A673 (cell line): ENCODE data around the gene CXCL5. TPM values are rescaled to one million over a fixed set of nuclear protein-coding genes. Genes with fewer than 3 reads are reported as not detected.

Source experiments
- BruUV-seq: library from RNA; stranded (reverse); fragments of 400-500 nt; replicated peaks from 2 replicates; lab custom pipeline; 2021; lab: Mats Ljungman, UMichigan
- CTCF ChIA-PET: fragments of 300-600 bp; sonication (Branson Sonifier 250); formaldehyde crosslinking; loops from one replicate; lab custom pipeline; 2022; ENCODE audit warnings: antibody characterized with exemption; lab: Charles Lee
- POLR2A ChIA-PET: fragments of 300-600 bp; sonication (Branson Sonifier 250); formaldehyde crosslinking; loops from one replicate; lab custom pipeline; 2022; ENCODE audit warnings: antibody characterized with exemption; ENCODE audit not compliant: low non-redundant PET; lab: Charles Lee
- DNase-seq: peaks from one replicate; pipeline ENCODE4 v3.0.0-alpha.2; 2015; ENCODE audit warnings: low spot score
- H3K27ac ChIP-seq: fragments of 200-600 bp; sonication (generic); 2 replicates; pipeline ENCODE4 v1.5.1; 2016; ENCODE audit warnings: mixed run types, low read depth, mild to moderate bottlenecking, mixed read lengths, antibody characterized with exemption, low read length; ENCODE audit not compliant: poor library complexity, severe bottlenecking
- H3K27me3 ChIP-seq: fragments of 200-600 bp; sonication (generic); replicated peaks from 2 replicates; pipeline ENCODE4 v1.6.1; 2017; ENCODE audit warnings: mixed run types, low read depth, mild to moderate bottlenecking, mixed read lengths, antibody characterized with exemption, low read length; ENCODE audit not compliant: insufficient read depth, poor library complexity
- H3K36me3 ChIP-seq: fragments of 200-600 bp; sonication (generic); 2 replicates; pipeline ENCODE4 v1.6.1; 2016; ENCODE audit warnings: mixed run types, mild to moderate bottlenecking, mixed read lengths, antibody characterized with exemption, low read length; ENCODE audit not compliant: insufficient read depth, poor library complexity, severe bottlenecking
- H3K4me1 ChIP-seq: fragments of 200-600 bp; sonication (generic); 2 replicates; pipeline ENCODE4 v1.6.1; 2017; ENCODE audit warnings: mixed run types, mild to moderate bottlenecking, mixed read lengths, antibody characterized with exemption, low read length; ENCODE audit not compliant: insufficient read depth, poor library complexity, severe bottlenecking
- H3K4me3 ChIP-seq: fragments of 200-600 bp; sonication (generic); 2 replicates; pipeline ENCODE4 v1.5.1; 2016; ENCODE audit warnings: low read depth, mixed run types, mild to moderate bottlenecking, mixed read lengths, low read length; ENCODE audit not compliant: poor library complexity, severe bottlenecking
- H3K9me3 ChIP-seq: fragments of 200-600 bp; sonication (generic); 2 replicates; pipeline ENCODE4 v1.6.1; 2016; ENCODE audit warnings: mixed run types, low read depth, mild to moderate bottlenecking, mixed read lengths, antibody characterized with exemption, low read length; ENCODE audit not compliant: poor library complexity, severe bottlenecking
- EZH2 ChIP-seq: fragments of 200-600 bp; sonication (generic); IDR thresholded peaks from 2 replicates; pipeline ENCODE4 v1.6.1; 2017; ENCODE audit warnings: borderline replicate concordance, low read depth, mild to moderate bottlenecking, mixed read lengths, antibody characterized with exemption, low read length; ENCODE audit not compliant: poor library complexity, severe bottlenecking
- intact Hi-C: fragments of 100-400 bp; cut with micrococcal nuclease; formaldehyde crosslinking; loops from one replicate; pipeline ENCODE4 v1.10.0; 2022; ENCODE audit not compliant: unreplicated experiment
- total RNA-seq: library from RNA; stranded (reverse); gene quantifications from 2 replicates; pipeline ENCODE4 v1.2.3, GENCODE V29; 2021
- TF ChIP-seq, protein P1 (sequence below): fragments of 300-800, 200-600 bp; sonication (generic); conservative IDR thresholded peaks from 2 replicates; pipeline ENCODE4 v1.5.1; 2017; ENCODE audit warnings: low read depth, mild to moderate bottlenecking, antibody characterized with exemption, low read length, moderate library complexity, mixed read lengths

The CXCL5 gene
- total RNA-seq, 1 experiment from 2014 or later: not detected

- H3K9me3 ChIP-seq: no peaks in the 10 kb centered on the region
- DNase-seq: no peak
- H3K36me3 ChIP-seq: no peaks in the 10 kb centered on the region
- ChIA-PET POLR2A (no interaction called here), CTCF (no interaction called here)
- no peaks in the 10 kb centered on the region for H3K4me1 ChIP-seq
- H3K27ac ChIP-seq: no peak overlapping the region
- peak overlapping the region; percentile 60 for H3K4me3 ChIP-seq
- no TSS peak for BruUV-seq
- no peak for TF ChIP-seq EZH2
- TF ChIP-seq, protein P1, sequence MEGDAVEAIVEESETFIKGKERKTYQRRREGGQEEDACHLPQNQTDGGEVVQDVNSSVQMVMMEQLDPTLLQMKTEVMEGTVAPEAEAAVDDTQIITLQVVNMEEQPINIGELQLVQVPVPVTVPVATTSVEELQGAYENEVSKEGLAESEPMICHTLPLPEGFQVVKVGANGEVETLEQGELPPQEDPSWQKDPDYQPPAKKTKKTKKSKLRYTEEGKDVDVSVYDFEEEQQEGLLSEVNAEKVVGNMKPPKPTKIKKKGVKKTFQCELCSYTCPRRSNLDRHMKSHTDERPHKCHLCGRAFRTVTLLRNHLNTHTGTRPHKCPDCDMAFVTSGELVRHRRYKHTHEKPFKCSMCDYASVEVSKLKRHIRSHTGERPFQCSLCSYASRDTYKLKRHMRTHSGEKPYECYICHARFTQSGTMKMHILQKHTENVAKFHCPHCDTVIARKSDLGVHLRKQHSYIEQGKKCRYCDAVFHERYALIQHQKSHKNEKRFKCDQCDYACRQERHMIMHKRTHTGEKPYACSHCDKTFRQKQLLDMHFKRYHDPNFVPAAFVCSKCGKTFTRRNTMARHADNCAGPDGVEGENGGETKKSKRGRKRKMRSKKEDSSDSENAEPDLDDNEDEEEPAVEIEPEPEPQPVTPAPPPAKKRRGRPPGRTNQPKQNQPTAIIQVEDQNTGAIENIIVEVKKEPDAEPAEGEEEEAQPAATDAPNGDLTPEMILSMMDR: no peak
- H3K27me3 ChIP-seq: no peaks in the 10 kb centered on the region
- intact Hi-C loops: no loop called here
Measured at GRCh38 chr4:74038086-74038424, 39.6 kb upstream of the CXCL5 start.

- H3K9me3 ChIP-seq: no peaks in the 10 kb centered on the region
- TF ChIP-seq, protein P1: no peak
- TF ChIP-seq EZH2: no peak
- POLR2A ChIA-PET: interaction anchor here (0.7 kb wide), 1 partner anchor 1031 kb away, joined by 7 read pairs; no protein-coding TSS in a partner anchor
- H3K27ac ChIP-seq: no peak overlapping the region
- H3K36me3 ChIP-seq: no peaks in the 10 kb centered on the region
- peak overlapping the region; percentile 60 for H3K4me3 ChIP-seq
- no peaks in the 10 kb centered on the region for H3K27me3 ChIP-seq
- BruUV-seq: TSS peak; percentile 76
- CTCF ChIA-PET: no interaction called here
- intact Hi-C loops: no loop called here
- no peaks in the 10 kb centered on the region for H3K4me1 ChIP-seq
- DNase-seq: no peak
Measured at GRCh38 chr4:74037076-74037955, 38.8 kb upstream of the CXCL5 start.

GRCh38 chr4:74033739-74034138 lies 35.3 kb upstream of the CXCL5 start:
- no peak for TF ChIP-seq EZH2
- TF ChIP-seq, protein P1: no peak
- CTCF ChIA-PET: no interaction called here
- Histone ChIP-seq H3K9me3 (no peaks in the 10 kb centered on the region), H3K36me3 (no peaks in the 10 kb centered on the region), H3K4me3 (no peak overlapping the region), H3K27me3 (no peaks in the 10 kb centered on the region), H3K27ac (no peak overlapping the region), H3K4me1 (no peaks in the 10 kb centered on the region)
- no peak for DNase-seq
- intact Hi-C loops: no loop called here
- no TSS peak for BruUV-seq
- POLR2A ChIA-PET: no interaction called here
